T-helper 1 cell treated with Interleukin-12 subunit alpha and Interleukin-12 subunit beta and Interleukin-4 antibody, amounts not matched to agents 30 ng/mL and 1 ng/mL, for 36 hours (primary cell): ENCODE data around the gene RTN4RL1. TPM values are rescaled to one million over a fixed set of nuclear protein-coding genes. Genes with fewer than 3 reads are reported as not detected.
"Not testable (repeated sequence)": the region's sequence is repeated elsewhere in the genome, so short reads cannot be mapped to it uniquely, and the experiment has no call there.

ENCODE experiments used
- intact Hi-C: fragments of 100-400 bp; cut with micrococcal nuclease; formaldehyde crosslinking; loops from one replicate; pipeline ENCODE4 v1.15.1; 2024
- total RNA-seq: library from RNA; stranded (reverse); gene quantifications from 2 replicates; pipeline ENCODE4 v1.2.3, GENCODE V29; 2022

Gene RTN4RL1
- total RNA-seq, 1 donor from 2014 or later, result 1.5 TPM

- intact Hi-C loops, result loop anchor here (5.0 kb wide), 1 partner anchor 448 kb away; no protein-coding TSS in a partner anchor
Measured at GRCh38 chr17:1904273-1905182, 120.6 kb downstream of the RTN4RL1 start.

GRCh38 chr17:1899403-1900000 lies 125.6 kb downstream of the RTN4RL1 start:
- intact Hi-C loops, result no loop called here

- intact Hi-C loops, result no loop called here
Measured at GRCh38 chr17:1898872-1899271, 126.3 kb downstream of the RTN4RL1 start.

- intact Hi-C loops, result no loop called here
Measured at GRCh38 chr17:1898332-1898731, 126.8 kb downstream of the RTN4RL1 start.

DNA sequence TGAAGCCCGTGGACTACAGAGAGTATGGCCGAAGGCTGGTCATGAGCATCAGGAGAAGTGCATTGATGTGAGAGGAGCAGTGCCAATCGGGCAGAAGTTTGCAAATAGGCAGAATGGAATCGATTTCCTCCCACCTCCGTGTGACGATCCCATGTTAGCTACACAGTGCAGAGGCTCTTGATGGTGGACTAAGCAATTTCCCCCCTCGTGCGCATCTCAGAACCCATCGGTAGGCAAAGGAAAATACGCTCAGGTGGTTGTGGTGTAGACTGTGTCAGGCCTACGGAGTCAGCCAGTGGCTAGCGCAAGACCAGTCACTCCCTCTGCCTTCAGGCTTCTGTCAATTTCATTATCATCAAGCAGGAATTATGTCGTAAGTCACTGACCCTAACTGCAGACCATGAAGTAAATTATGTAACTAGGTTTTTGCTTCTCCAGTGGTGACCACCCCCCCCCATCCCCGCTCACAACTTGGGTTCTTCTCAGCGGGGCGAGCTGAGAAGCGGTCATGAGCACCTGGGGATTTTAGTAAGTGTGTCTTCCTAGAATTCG lies 128.0 kb downstream of the RTN4RL1 start:
- intact Hi-C loops, result no loop called here

GRCh38 chr17:1896243-1897104 lies 128.7 kb downstream of the RTN4RL1 start:
- intact Hi-C loops, result no loop called here

- intact Hi-C loops, result not testable (repeated sequence)
Measured at GRCh38 chr17:1895479-1895878, 129.7 kb downstream of the RTN4RL1 start.

GRCh38 chr17:1894753-1895339 lies 130.3 kb downstream of the RTN4RL1 start:
- intact Hi-C loops, result no loop called here

DNA sequence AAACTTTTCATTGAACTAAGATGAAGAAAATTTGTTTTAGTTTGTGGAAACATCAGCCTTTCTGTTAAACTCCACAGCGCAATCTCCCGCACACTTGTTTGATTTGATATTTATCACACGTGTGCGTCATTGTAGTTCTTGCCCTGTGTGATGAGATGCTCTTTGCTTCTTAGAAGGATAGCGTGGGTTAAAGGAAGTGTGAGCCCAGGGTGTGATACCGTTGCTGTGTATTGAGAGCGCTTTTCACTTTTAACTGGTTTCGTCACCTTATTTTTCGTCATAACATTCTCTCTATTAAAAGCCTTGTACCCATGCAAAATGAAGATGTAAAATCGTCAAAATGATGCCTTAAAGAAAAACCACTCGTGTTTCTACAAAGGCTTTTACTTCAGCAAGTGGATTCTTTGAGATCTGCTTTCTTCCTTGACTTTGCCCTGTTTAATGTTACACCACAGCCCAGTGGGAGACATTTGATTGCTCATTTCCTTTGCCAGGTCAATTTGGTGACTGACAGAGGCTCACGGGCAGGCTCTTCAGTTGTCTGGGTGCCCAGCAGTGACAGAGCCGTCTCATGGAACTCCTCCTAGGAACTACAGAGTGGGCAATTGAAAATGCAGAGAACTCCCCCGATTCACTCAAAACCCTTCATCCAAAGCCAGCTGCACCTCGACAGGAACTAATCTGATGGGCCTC lies 134.2 kb downstream of the RTN4RL1 start:
- intact Hi-C loops, result no loop called here

DNA sequence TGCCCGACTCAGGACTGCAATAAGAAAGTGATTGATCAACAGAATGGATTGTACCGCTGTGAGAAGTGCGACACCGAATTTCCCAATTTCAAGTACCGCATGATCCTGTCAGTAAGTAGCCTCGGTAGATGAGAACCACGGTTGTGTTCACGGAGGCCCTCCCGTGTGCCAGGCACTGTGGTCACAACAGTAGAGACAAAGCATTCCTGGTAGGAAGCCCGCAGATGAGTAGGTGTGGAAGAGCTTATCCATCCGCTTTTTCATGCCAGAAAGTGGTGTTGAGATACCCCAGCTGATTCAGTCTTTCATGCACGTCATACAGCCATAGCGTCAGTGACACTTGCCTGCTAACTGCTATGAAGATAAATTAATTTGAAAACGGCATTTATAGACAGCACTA lies 136.4 kb downstream of the RTN4RL1 start:
- intact Hi-C loops, result no loop called here

Other genes starting within 250 kb of the RTN4RL1 start
- gene SMYD4, start 195.4 kb downstream of the RTN4RL1 start, total RNA-seq, result 39.8 and 40.9 TPM in 2 replicates
- 260 and 281 TPM in 2 replicates for gene RPA1, start 195.3 kb downstream of the RTN4RL1 start, total RNA-seq
- 48.8 and 52.3 TPM in 2 replicates for gene DPH1, start 4.8 kb upstream of the RTN4RL1 start, total RNA-seq
- gene OVCA2, start 16.7 kb upstream of the RTN4RL1 start, total RNA-seq, result 48.8 and 51.0 TPM in 2 replicates
- gene HIC1, start 29.8 kb upstream of the RTN4RL1 start, total RNA-seq, result 101 and 105 TPM in 2 replicates